GM19455 (cell line): ENCODE data around the gene MAST4.

ENCODE experiments used
- ATAC-seq: cut with Tn5 transposase; IDR thresholded peaks from one replicate; pipeline ENCODE4 v1.9.1; 2021; ENCODE audit not compliant: unreplicated experiment

MAST4 gene

GRCh38 chr5:67059744-67060490 lies 463.7 kb downstream of the MAST4 start:
- no peak for ATAC-seq

GRCh38 chr5:67061511-67061910 lies 465.3 kb downstream of the MAST4 start:
- ATAC-seq, result no peak

GRCh38 chr5:67063055-67063454 lies 466.9 kb downstream of the MAST4 start:
- no peak for ATAC-seq

GRCh38 chr5:67063791-67064190 lies 467.6 kb downstream of the MAST4 start:
- ATAC-seq, result no peak

GRCh38 chr5:67065237-67065636 lies 469.0 kb downstream of the MAST4 start:
- ATAC-seq, result no peak

- ATAC-seq, result no peak
These were observed 469.5 kb downstream of the MAST4 start for GRCh38 chr5:67065696-67066095.

- ATAC-seq, result no peak
These were observed 470.6 kb downstream of the MAST4 start for GRCh38 chr5:67066815-67067214.

GRCh38 chr5:67073045-67073680 lies 477.0 kb downstream of the MAST4 start:
- ATAC-seq, result no peak

- ATAC-seq, result no peak
These were observed 481.1 kb downstream of the MAST4 start for GRCh38 chr5:67077296-67077695.

GRCh38 chr5:67081261-67081660 lies 485.1 kb downstream of the MAST4 start:
- ATAC-seq, result no peak

GRCh38 chr5:67082941-67083340 lies 486.7 kb downstream of the MAST4 start:
- no peak for ATAC-seq

- no peak for ATAC-seq
These were observed 489.4 kb downstream of the MAST4 start for GRCh38 chr5:67085616-67086015.

GRCh38 chr5:67089200-67089725 lies 493.1 kb downstream of the MAST4 start:
- ATAC-seq, result no peak

- no peak for ATAC-seq
These were observed 493.8 kb downstream of the MAST4 start for GRCh38 chr5:67090040-67090439.

- ATAC-seq, result no peak
These were observed 494.4 kb downstream of the MAST4 start for GRCh38 chr5:67090593-67090992.

GRCh38 chr5:67092535-67092934 lies 496.3 kb downstream of the MAST4 start:
- no peak for ATAC-seq

- no peak for ATAC-seq
These were observed 497.1 kb downstream of the MAST4 start for GRCh38 chr5:67093279-67093678.

- no peak for ATAC-seq
These were observed 498.5 kb downstream of the MAST4 start for GRCh38 chr5:67094476-67095300.

- ATAC-seq, result no peak
These were observed 499.4 kb downstream of the MAST4 start for GRCh38 chr5:67095346-67096171.

- ATAC-seq, result no peak
These were observed 502.5 kb downstream of the MAST4 start for GRCh38 chr5:67098656-67099055.

- ATAC-seq, result no peak
These were observed 504.1 kb downstream of the MAST4 start for GRCh38 chr5:67100301-67100700.
